A549 (cell line): Measurements from ENCODE around the gene FHIT. TPM values are rescaled to one million over a fixed set of nuclear protein-coding genes. Genes with fewer than 3 reads are reported as not detected.

Experiments used
- ATAC-seq, 2 experiments: fragments of 200-7000 bp in 1 of 2; fragments of >200 bp in 1 of 2; cut with Nextera tagmentation in 1 of 2; cut with Tn5 transposase in 1 of 2; 3 replicates each; pipeline versions ENCODE4 v1.8.0 to v1.9.1; 2018 to 2020; ENCODE audit warnings: mild to moderate bottlenecking in 1 of 2, moderate library complexity in 1 of 2
- CTCF ChIA-PET: fragments of 300-600 bp; sonication (Branson Sonifier 250); formaldehyde crosslinking; extraction: SDS; loops from one replicate; lab custom pipeline; 2021; ENCODE audit warnings: antibody characterized with exemption, inconsistent platforms; lab: Yijun Ruan, JAX
- POLR2A ChIA-PET: fragments of 350-600 bp; formaldehyde crosslinking; extraction: SDS; loops from one replicate; lab custom pipeline; 2021; ENCODE audit warnings: antibody characterized with exemption, inconsistent platforms; lab: Yijun Ruan, JAX
- DNase-seq, 2 experiments: peaks; one replicate each; pipeline versions ENCODE4 v3.0.0 to v3.0.0-alpha.2; 2011 to 2016; ENCODE audit warnings: low read depth in 1 of 2, low spot score in 1 of 2
- FAIRE-seq: peaks from 2 replicates; lab custom pipeline; 2011; peaks lifted over from hg19 to GRCh38; lab: Jason Lieb, UNC
- H3K27ac ChIP-seq, 2 experiments: fragments of >200 bp; sonication (Bioruptor Twin); formaldehyde crosslinking; 3 replicates each; pipeline ENCODE4 v1.5.1; 2016 to 2017
- H3K4me1 ChIP-seq: fragments of >200 bp; sonication (Bioruptor Twin); formaldehyde crosslinking; 3 replicates; pipeline ENCODE4 v1.6.1; 2016
- H3K4me2 ChIP-seq: fragments of >200 bp; sonication (Bioruptor Twin); formaldehyde crosslinking; 3 replicates; pipeline ENCODE4 v1.6.1; 2016
- H3K4me3 ChIP-seq: fragments of >200 bp; sonication (Bioruptor Twin); formaldehyde crosslinking; 3 replicates; pipeline ENCODE4 v1.5.1; 2016
- H3K9me3 ChIP-seq: fragments of >200 bp; sonication (Bioruptor Twin); formaldehyde crosslinking; 3 replicates; pipeline ENCODE4 v1.6.1; 2016
- CEBPB ChIP-seq, 2 experiments: fragments of >200 bp in 1 of 2; sonication (Bioruptor Twin) in 1 of 2; formaldehyde crosslinking in 1 of 2; IDR thresholded peaks; 2 replicates each; pipeline ENCODE4 v1.6.1; 2012 to 2016
- CHD2 ChIP-seq: fragments of 150-350 bp; IDR thresholded peaks from 2 replicates; pipeline ENCODE4 v1.6.1; 2014; ENCODE audit warnings: low read length; ENCODE audit not compliant: partially characterized antibody
- EP300 ChIP-seq, 2 experiments: fragments of >200 bp; sonication (Bioruptor Twin); formaldehyde crosslinking; IDR thresholded peaks; 2 replicates in 1 of 2; 3 replicates in 1 of 2; pipeline ENCODE4 v1.6.1; 2016 to 2017
- ESRRA ChIP-seq: fragments of 150-350 bp; IDR thresholded peaks from 2 replicates; pipeline ENCODE4 v1.6.1; 2014; ENCODE audit warnings: mild to moderate bottlenecking, low read length, borderline replicate concordance
- FOSB ChIP-seq: fragments of 250-450 bp; sonication (Bioruptor Pico); IDR thresholded peaks from 2 replicates; pipeline ENCODE4 v1.5.0; 2020; ENCODE audit warnings: mild to moderate bottlenecking, moderate library complexity
- FOSL2 ChIP-seq, 2 experiments: fragments of 450-650 bp in 1 of 2; fragments of >200 bp in 1 of 2; sonication (Bioruptor Twin) in 1 of 2; formaldehyde crosslinking; IDR thresholded peaks; 2 replicates each; pipeline versions ENCODE4 v1.5.0 to v1.6.1; 2016 to 2020; ENCODE audit warnings: mild to moderate bottlenecking in 1 of 2, moderate library complexity in 1 of 2
- JUNB ChIP-seq: fragments of >200 bp; sonication (Bioruptor Twin); formaldehyde crosslinking; IDR thresholded peaks from 2 replicates; pipeline ENCODE4 v1.6.1; 2016
- KDM5A ChIP-seq: fragments of 200-600 bp; sonication (generic); IDR thresholded peaks from 2 replicates; pipeline ENCODE4 v1.6.1; 2016; ENCODE audit warnings: antibody characterized with exemption, mild to moderate bottlenecking
- MAZ ChIP-seq: fragments of 150-350 bp; IDR thresholded peaks from 2 replicates; pipeline ENCODE4 v1.6.1; 2014; ENCODE audit warnings: antibody characterized with exemption, low read depth, low read length, borderline replicate concordance
- NR3C1 ChIP-seq: fragments of >200 bp; sonication (Bioruptor Twin); formaldehyde crosslinking; IDR thresholded peaks from 3 replicates; pipeline ENCODE4 v1.6.1; 2017
- RAD21 ChIP-seq, 2 experiments: fragments of >200 bp in 1 of 2; sonication (Bioruptor Twin) in 1 of 2; formaldehyde crosslinking in 1 of 2; IDR thresholded peaks in 1 of 2; conservative IDR thresholded peaks in 1 of 2; 2 replicates in 1 of 2; 3 replicates in 1 of 2; pipeline ENCODE4 v1.6.1; 2012 to 2018; ENCODE audit warnings: inconsistent platforms in 1 of 2
- RARB ChIP-seq: fragments of 250-450 bp; sonication (Bioruptor Pico); IDR thresholded peaks from 2 replicates; pipeline ENCODE4 v1.8.0; 2021; ENCODE audit warnings: mild to moderate bottlenecking, moderate library complexity
- RFX5 ChIP-seq: fragments of 450-650 bp; IDR thresholded peaks from 2 replicates; pipeline ENCODE4 v1.7.1; 2014; ENCODE audit warnings: antibody characterized with exemption, mild to moderate bottlenecking, moderate library complexity
- TP53 ChIP-seq: fragments of 250-450 bp; sonication (Bioruptor Pico); IDR thresholded peaks from 2 replicates; pipeline ENCODE4 v1.5.0; 2021; ENCODE audit warnings: mild to moderate bottlenecking, moderate library complexity
- ZNF302 ChIP-seq: fragments of 250-450 bp; sonication (Bioruptor Pico); IDR thresholded peaks from 2 replicates; pipeline ENCODE4 v1.9.0; 2021; ENCODE audit warnings: inconsistent platforms, mild to moderate bottlenecking, moderate library complexity
- WGBS: methylation state at CpG from one replicate; pipeline ENCODE4 v1.1.6; 2017; ENCODE audit errors: missing lambda C conversion rate; 5-methylcytosine and 5-hydroxymethylcytosine counted together
- polyA plus RNA-seq, 4 experiments: library from polyadenylated mRNA; depleted of rRNA in 3 of 4; stranded (reverse); fragments of >200 nt; fragmentation: RNase III in 1 of 4; extraction: RNeasy Plus Mini Kit Qiagen cat#74134 plus additional on column Dnase treatment in 1 of 4; gene quantifications; 2 replicates in 3 of 4; 3 replicates in 1 of 4; pipeline ENCODE4 v1.2.3, GENCODE V29; 2011 to 2017
- TF ChIP-seq, protein P1 (sequence below): fragments of 200-600 bp; sonication (generic); IDR thresholded peaks from 2 replicates; pipeline ENCODE4 v1.6.1; 2016; ENCODE audit warnings: antibody characterized with exemption, mild to moderate bottlenecking, moderate library complexity
- TF ChIP-seq, protein P2 (sequence below): fragments of >200 bp; sonication (Bioruptor Twin); formaldehyde crosslinking; IDR thresholded peaks from 2 replicates; pipeline ENCODE4 v1.6.1; 2016

Gene FHIT
- polyA plus RNA-seq, 2 of the 4 experiments (the other 2 are of a cell fraction), result 0.76 to 0.92 TPM

DNA sequence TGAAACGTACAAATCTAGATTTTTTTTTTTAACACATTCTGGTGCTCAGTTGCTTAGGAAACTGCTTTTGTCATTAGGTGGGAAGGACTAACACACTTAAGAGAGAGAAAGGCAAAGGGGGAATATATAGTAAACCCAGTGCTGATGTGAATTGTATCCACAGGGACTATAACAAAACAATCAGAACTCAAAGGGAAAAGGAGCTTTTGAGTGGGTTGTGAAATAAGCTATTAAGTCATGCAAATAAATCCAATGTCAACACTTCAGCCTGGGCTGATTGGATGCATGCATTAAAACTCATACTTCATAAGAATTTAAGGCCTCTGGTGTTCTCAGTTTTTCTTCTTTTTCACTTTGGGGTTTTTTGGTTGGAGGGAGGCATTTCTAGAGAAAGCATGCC is 628.9 kb downstream of the FHIT start:
- no peak overlapping the region for H3K4me3 ChIP-seq
- DNase-seq (no peak), ATAC-seq (no peak), FAIRE-seq (no peak)
- no peak overlapping the region for H3K27ac ChIP-seq
- no peak overlapping the region for H3K4me2 ChIP-seq
- H3K4me1 ChIP-seq, result no peaks in the 10 kb centered on the region
- CTCF ChIA-PET, result no interaction called here
- 0% methylated on average over 1 of the region's 1 CpG for WGBS
- POLR2A ChIA-PET, result no interaction called here
- no peaks in the 10 kb centered on the region for H3K9me3 ChIP-seq
- TF ChIP-seq RAD21 (conservative IDR thresholded peaks at IDR 0.05 in 1 of 2, IDR thresholded peaks at IDR 0.05 in 1 of 2) (no peak), EP300 (IDR thresholded peaks at IDR 0.05) (no peak), RARB (CRISPR knock-in tag) (no peak), MAZ (no peak), CHD2 (no peak), FOSB (CRISPR knock-in tag) (no peak), RFX5 (no peak), FOSL2 (IDR thresholded peaks at IDR 0.05) (no peak), FOSL2 (CRISPR knock-in tag; IDR thresholded peaks at IDR 0.05) (no peak), KDM5A (no peak)
- TF ChIP-seq, protein P1, sequence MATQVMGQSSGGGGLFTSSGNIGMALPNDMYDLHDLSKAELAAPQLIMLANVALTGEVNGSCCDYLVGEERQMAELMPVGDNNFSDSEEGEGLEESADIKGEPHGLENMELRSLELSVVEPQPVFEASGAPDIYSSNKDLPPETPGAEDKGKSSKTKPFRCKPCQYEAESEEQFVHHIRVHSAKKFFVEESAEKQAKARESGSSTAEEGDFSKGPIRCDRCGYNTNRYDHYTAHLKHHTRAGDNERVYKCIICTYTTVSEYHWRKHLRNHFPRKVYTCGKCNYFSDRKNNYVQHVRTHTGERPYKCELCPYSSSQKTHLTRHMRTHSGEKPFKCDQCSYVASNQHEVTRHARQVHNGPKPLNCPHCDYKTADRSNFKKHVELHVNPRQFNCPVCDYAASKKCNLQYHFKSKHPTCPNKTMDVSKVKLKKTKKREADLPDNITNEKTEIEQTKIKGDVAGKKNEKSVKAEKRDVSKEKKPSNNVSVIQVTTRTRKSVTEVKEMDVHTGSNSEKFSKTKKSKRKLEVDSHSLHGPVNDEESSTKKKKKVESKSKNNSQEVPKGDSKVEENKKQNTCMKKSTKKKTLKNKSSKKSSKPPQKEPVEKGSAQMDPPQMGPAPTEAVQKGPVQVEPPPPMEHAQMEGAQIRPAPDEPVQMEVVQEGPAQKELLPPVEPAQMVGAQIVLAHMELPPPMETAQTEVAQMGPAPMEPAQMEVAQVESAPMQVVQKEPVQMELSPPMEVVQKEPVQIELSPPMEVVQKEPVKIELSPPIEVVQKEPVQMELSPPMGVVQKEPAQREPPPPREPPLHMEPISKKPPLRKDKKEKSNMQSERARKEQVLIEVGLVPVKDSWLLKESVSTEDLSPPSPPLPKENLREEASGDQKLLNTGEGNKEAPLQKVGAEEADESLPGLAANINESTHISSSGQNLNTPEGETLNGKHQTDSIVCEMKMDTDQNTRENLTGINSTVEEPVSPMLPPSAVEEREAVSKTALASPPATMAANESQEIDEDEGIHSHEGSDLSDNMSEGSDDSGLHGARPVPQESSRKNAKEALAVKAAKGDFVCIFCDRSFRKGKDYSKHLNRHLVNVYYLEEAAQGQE, result no peak
- TF ChIP-seq, protein P2, sequence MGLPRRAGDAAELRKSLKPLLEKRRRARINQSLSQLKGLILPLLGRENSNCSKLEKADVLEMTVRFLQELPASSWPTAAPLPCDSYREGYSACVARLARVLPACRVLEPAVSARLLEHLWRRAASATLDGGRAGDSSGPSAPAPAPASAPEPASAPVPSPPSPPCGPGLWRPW, result no peak

DNA sequence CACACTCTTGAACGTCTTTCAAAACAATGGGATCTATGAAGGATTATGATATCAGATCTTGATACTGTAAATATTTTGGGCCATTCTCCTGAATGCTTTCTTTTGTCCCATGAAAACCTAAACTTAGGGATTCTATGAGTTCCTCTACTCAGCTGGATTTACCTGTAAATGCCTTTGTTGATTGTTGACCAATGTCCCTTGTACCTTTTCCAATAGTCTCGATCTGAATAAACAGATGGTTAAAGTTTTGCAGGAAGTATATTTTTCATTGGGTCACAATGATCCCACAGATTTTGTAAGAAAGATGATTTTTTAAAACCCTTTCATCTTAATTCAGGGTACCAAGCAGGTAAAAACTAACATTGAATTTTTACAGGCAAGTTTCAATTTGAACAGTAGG is 634.1 kb downstream of the FHIT start:
- no peak for ATAC-seq
- Histone ChIP-seq H3K4me1 (no peaks in the 10 kb centered on the region), H3K9me3 (no peaks in the 10 kb centered on the region), H3K27ac (no peak overlapping the region), H3K4me2 (no peak overlapping the region), H3K4me3 (no peak overlapping the region)
- ChIA-PET POLR2A (no interaction called here), CTCF (no interaction called here)
- TF ChIP-seq JUNB (no peak), CEBPB (IDR thresholded peaks at IDR 0.05) (no peak), NR3C1 (no peak), TP53 (CRISPR knock-in tag) (no peak), FOSL2 (IDR thresholded peaks at IDR 0.05) (no peak), FOSL2 (CRISPR knock-in tag; IDR thresholded peaks at IDR 0.05) (no peak)
- WGBS, result 5% methylated on average over 2 of the region's 2 CpGs
- FAIRE-seq, result no peak
- no peak for DNase-seq

DNA sequence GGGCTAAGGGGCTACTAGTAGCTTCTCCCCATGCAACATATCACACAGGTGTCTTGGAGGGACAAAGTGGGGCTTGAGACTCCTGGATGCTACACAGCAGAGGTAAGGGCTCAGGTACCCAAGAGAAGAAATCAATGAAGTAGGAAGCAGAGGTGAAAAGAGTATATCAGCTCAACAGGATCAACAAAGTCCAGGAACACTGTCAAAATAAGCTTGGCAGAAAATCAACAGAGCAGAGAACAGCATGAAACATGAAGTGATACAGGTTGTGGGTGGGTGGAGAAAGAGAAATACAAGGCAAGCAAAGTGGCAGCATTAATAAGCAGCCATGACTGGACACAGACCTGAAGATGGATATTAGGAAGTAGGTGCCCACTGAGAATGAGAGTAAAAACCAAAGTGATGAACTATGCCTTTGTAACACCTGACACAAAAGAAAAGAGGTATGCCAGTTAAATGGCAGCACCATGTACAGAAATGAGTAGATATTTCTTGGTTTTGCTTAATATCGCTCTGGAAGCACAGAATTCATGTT is 637.4 kb downstream of the FHIT start:
- FAIRE-seq, result no peak
- WGBS, result 6% methylated on average over 1 of the region's 1 CpG

More for the DNA sequence above, 637.4 kb downstream of the FHIT start:
- ChIA-PET CTCF (interaction anchor here (0.5 kb wide), 1 partner anchor 297 kb away, joined by 4 read pairs; no protein-coding TSS in a partner anchor), POLR2A (no interaction called here)
- TF ChIP-seq ESRRA (no peak), ZNF302 (CRISPR knock-in tag) (no peak)
- no peak overlapping the region for H3K27ac ChIP-seq
- no peak overlapping the region for H3K4me3 ChIP-seq
- DNase-seq (no peak), ATAC-seq (no peak)
- no peaks in the 10 kb centered on the region for H3K4me1 ChIP-seq
- H3K9me3 ChIP-seq, result no peaks in the 10 kb centered on the region
- no peak overlapping the region for H3K4me2 ChIP-seq
